Motor neuron (in vitro differentiated cells): ENCODE measurements around the gene CDS1. TPM values are rescaled to one million over a fixed set of nuclear protein-coding genes. Genes with fewer than 3 reads are reported as not detected.
"Not testable (repeated sequence)": the region's sequence is repeated elsewhere in the genome, so short reads cannot be mapped to it uniquely, and the experiment has no call there.

Experiments
- ATAC-seq, 8 experiments: fragments of 200-7000 bp; cut with Tn5 transposase; replicated peaks in 6 of 8; 2 replicates each; pipeline ENCODE4 v1.8.0; 2021; ENCODE audit warnings: mild to moderate bottlenecking in 8 of 8, moderate library complexity in 8 of 8
- H3K27ac ChIP-seq, 2 donors: fragments of 250-450 bp; sonication (Bioruptor Pico); 2 replicates each; pipeline ENCODE4 v1.9.0; 2021; ENCODE audit warnings: antibody characterized with exemption in 2 of 2, mild to moderate bottlenecking in 2 of 2, moderate library complexity in 1 of 2
- H3K4me1 ChIP-seq, 2 donors: fragments of 250-450 bp; sonication (Bioruptor Pico); replicated peaks in 1 of 2; 2 replicates each; pipeline ENCODE4 v1.6.1; 2021; ENCODE audit warnings: antibody characterized with exemption in 2 of 2, mild to moderate bottlenecking in 2 of 2, moderate library complexity in 1 of 2
- H3K4me3 ChIP-seq, 5 donors: fragments of 250-450 bp; sonication (Bioruptor Pico); 2 replicates each; pipeline ENCODE4 v1.9.0; 2021; ENCODE audit warnings: antibody characterized with exemption in 5 of 5, mild to moderate bottlenecking in 5 of 5, moderate library complexity in 4 of 5
- WGBS, 10 experiments: fragments of 450-650 bp; shearing (Covaris generic); methylation state at CpG; one replicate each; pipeline ENCODE4 v1.0.0; 2022; 5-methylcytosine and 5-hydroxymethylcytosine counted together
- in situ Hi-C, 9 experiments: fragments of 400-800 bp; cut with MboI; loops; one replicate each; pipeline ENCODE4 v1.15.0; 2021; ENCODE audit warnings: low sequenced_read_pairs in 9 of 9, low pct_unique_long_range_greater_than_20kb in 2 of 9; ENCODE audit not compliant: unreplicated experiment in 9 of 9
- total RNA-seq, 8 experiments: library from RNA; unstranded; fragments of 300-600 nt; gene quantifications; 2 replicates each; pipeline versions ENCODE4 v1.2.3 to v1.2.4, GENCODE V29; 2022

The CDS1 gene
- total RNA-seq, 8 experiments from 2014 or later, result 0.59 to 23.5 (median 3.2) TPM

DNA sequence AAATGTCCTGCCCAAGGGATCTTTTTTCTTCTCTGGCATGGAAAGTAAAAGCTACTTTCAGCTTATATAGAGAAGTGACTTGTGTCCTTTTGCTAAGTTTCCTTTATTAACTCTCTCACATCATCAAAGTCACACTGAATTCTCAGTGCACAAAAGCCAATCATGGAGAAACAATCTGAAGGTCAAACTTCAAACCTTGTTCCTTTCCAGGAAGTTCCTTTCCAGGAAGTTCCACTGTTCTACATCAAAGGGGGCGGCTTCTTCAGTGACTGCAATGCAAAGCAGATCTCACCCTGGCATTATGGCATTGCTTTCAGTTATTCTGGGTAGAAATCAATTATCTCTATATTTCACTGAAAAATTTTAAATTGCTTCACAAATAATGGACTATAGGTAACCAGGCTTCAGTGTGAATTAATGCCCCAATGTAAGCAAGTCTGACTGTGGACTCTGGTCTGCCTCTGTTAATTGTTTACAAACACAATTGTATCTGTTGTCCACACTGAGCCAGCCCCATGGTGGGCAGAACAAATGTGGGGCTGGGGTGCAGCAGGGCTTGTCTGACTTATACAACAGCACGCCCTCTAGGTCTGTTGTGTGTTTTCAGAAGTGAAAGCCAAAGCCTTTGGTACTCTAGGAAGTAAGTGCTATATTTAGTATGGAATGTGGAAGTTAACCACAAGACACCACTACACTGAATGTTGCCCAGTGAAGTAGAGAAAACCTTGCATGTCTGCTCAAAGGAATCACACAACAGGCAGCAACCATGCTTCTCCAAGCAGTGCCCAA lies 98.8 kb downstream of the CDS1 start:
- no peak overlapping the region for H3K4me3 ChIP-seq
- 80 to 100% (median 91%) methylated on average over 1 to 2 of the region's 2 CpGs; no CpG with 5 or more reads in 2 of the 10 experiments for WGBS, 10 experiments
- in situ Hi-C loops, result no loop called here
- no peaks in the 10 kb centered on the region for H3K4me1 ChIP-seq
- peak in 6 of 8 experiments; percentile 12 to 81 (median 66) for ATAC-seq
- H3K27ac ChIP-seq, result no peak overlapping the region

DNA sequence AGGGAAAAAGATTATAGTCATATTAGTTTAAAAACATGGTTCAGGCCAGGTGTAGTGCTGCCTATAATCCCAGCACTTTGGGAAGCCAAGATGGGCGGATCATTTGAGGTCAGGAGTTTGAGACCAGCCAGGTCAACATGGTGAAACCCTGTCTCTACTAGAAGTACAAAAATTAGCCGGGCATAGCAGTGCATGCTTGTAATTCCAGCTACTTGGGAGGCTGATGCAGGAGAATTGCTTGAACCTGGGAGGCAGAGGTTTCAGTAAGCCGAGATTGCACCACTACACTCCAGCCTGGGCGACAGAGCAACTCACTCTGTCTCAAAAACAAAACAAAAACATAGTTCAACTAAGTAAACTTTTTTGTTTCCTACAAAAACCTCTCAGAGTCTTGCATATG lies 99.7 kb downstream of the CDS1 start:
- in situ Hi-C loops, ATAC-seq, H3K4me1 ChIP-seq, H3K4me3 ChIP-seq, H3K27ac ChIP-seq: not testable (repeated sequence)
- 20 to 100% (median 100%) methylated on average over 1 to 4 of the region's 4 CpGs; no CpG with 5 or more reads in 1 of the 10 experiments for WGBS, 10 experiments

DNA sequence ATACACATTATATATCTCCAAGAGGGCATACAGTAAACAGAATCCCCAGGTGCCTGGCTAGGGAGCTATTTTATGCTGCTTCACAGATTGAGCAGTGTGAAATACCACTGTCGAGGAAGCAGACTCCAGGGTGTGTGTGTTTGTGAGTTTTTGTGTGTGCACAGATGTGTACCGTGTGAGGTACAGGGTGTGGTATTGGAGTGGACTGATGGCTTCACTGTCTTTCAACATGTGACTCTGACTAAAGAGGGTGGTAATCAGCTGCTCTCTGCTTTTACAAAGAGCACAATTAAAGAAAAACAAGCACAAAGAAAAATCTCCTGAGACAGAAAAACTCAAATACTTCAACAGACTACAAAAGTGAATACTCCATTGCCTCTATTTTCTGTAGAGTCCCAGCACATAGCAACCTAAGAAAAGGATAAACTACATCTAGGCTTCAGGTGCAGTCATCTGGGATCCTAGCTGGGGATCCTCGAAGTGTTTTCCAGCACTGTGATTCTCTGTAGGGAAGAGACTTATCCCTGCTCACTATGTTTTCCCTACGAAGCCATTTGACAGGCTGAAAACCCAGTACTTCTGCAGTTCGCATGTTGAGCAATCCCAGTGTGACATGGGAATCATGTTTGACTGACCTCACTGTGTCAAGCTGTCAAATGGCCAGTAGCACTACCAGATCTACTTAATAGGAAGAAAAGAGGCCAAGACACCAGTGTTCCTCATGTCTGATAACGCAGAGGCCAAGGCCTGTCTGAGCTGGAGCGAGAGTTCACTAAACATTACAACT lies 100.3 kb downstream of the CDS1 start:
- Histone ChIP-seq H3K4me1 (no peaks in the 10 kb centered on the region), H3K27ac (no peak overlapping the region), H3K4me3 (no peak overlapping the region)
- peak in 5 of 8 experiments; percentile 38 to 83 (median 62) for ATAC-seq
- in situ Hi-C loops, result no loop called here
- 14 to 94% (median 68%) methylated on average over 1 to 6 of the region's 7 CpGs; no CpG with 5 or more reads in 4 of the 10 experiments for WGBS, 10 experiments

DNA sequence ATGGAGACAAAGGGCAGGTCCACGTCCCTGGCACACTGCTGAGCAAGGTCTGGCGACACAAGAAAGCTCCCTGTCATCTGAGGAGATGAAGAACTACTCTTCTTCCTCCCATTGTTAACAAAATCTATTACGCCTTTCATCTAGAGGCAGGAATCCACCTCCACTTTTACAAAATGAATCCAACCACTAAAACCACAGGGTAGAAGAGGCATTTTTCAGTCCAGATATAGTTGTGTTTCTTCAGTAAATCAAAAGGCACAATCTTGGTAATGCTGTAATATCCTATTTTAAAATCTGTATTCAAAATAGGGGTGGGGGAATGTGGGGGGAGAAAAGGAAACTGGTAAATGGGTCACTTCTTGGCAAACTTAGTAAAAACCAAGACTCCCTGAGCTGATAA lies 101.4 kb downstream of the CDS1 start:
- in situ Hi-C loops, result no loop called here
- H3K27ac ChIP-seq, result no peak overlapping the region
- H3K4me1 ChIP-seq, result no peaks in the 10 kb centered on the region
- 78 to 100% (median 91%) methylated on average over 1 to 3 of the region's 3 CpGs; no CpG with 5 or more reads in 6 of the 10 experiments for WGBS, 10 experiments
- ATAC-seq, result no peak
- H3K4me3 ChIP-seq, result no peak overlapping the region

DNA sequence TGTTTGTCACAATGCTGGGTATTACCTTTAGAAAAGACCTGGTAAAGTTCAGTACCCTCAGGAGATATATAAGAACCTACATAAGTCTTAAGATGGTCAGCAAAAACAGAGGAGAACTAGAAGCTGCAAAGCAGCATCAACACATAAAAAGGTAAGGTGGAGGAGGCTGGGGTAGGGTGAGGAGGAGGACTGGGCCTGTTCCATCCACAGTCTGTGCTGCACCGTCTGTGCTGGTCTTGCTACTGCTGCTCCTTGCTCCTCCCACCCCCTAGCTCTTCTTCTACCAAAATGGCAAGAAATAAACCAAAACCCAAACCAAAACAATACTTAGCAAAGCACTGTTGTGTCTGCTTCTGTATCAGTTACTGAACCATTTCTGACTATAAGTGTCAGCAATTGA lies 102.2 kb downstream of the CDS1 start:
- no peak for ATAC-seq
- in situ Hi-C loops, result no loop called here
- 88% methylated on average over 1 of the region's 1 CpG; no CpG with 5 or more reads in 9 of the 10 experiments for WGBS, 10 experiments

DNA sequence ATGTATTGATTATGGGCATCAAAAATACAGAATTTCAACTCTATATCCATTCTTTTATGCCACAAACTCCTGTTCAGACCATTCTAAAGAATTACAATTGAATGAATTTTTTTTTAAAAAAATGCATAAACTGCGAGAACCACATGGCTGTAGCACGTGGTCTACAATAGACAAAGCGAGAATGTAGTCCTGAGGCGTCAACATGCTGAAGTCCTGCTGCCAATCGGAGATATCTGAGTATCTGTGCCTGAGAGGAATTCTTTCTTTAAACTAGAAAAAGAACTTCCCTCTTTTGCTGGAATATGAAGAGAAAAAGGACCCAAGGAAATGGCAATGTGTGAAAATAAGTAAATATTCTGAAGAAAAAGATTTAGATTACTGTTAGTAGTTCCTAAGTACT lies 105.7 kb downstream of the CDS1 start:
- WGBS, 10 experiments, result 86 to 100% (median 96%) methylated on average over 2 to 5 of the region's 5 CpGs
- in situ Hi-C loops, result no loop called here
- Histone ChIP-seq H3K4me1 (no peaks in the 10 kb centered on the region), H3K4me3 (no peak overlapping the region), H3K27ac (no peak overlapping the region)
- ATAC-seq, result no peak

More for the DNA sequence above, 102.2 kb downstream of the CDS1 start:
- H3K4me3 ChIP-seq, result no peak overlapping the region
- no peak overlapping the region for H3K27ac ChIP-seq
- no peaks in the 10 kb centered on the region for H3K4me1 ChIP-seq

DNA sequence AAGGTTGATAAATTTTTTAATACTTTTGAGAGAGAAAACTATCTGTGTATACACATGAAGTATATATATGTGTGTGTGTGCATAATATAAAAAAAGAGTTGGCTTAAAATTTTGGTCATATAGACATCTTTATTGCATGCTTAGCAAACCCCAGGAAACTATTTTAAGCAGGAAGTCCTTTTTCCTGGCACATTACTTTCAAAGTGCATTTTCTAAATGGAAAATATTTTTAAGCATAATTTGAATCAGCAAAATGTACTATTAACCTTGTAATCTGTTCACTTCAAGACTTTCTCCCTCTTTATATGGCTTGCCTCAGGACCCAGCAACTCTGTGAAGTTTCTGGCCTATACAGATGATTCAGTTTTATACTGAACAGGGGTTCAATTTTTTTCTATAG lies 106.3 kb downstream of the CDS1 start:
- H3K4me3 ChIP-seq, result no peak overlapping the region
- no peaks in the 10 kb centered on the region for H3K4me1 ChIP-seq
- ATAC-seq, result no peak
- in situ Hi-C loops, result no loop called here
- no peak overlapping the region for H3K27ac ChIP-seq

DNA sequence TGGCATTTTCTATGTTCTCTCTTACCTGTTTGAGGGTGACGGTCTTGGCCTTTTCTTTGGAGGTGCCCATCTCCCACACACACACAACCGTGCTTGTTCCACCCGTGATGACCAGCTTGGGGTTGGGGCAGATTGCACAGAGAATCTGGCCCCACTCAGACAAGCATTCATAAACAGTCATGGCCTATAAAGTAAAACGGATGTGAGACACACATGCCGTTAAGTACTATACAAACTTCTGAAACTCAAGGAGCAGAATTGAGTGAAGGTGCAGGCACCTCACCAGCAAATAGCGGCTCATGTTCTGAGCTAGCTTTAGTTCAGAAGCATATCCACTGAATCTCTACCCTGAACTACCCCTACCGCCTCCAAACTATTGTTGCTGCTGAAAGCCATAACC lies 107.6 kb downstream of the CDS1 start:
- no peak overlapping the region for H3K27ac ChIP-seq
- in situ Hi-C loops, result no loop called here
- 80 to 100% (median 95%) methylated on average over 1 to 6 of the region's 7 CpGs; no CpG with 5 or more reads in 1 of the 10 experiments for WGBS, 10 experiments

DNA sequence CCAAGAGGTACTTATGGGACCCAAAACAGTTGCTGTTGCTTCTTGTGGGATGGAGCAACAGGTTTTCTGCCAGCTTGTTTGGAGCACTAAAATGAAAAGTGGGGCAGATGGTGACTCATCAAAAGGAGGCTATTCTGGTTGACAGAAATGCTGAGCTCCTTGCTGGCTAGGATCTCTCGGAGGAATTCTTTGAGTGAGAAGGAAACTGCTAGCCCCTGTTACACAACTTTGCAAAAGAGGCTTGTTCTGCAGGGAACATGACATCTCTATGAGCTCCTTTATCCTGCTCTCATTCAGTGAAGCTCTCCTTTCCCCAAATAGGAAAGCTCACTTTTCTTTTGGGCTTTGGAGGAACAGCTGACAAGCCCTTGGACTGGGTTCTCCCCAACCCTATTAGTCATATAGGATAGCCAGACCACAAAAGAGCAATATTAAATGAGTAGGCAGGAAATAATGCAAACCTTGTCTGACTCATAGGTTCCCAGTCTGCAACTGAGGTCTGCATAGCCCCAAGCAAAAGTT lies 108.3 kb downstream of the CDS1 start:
- Histone ChIP-seq H3K27ac (no peak overlapping the region), H3K4me1 (no peaks in the 10 kb centered on the region), H3K4me3 (no peak overlapping the region)
- ATAC-seq, result peak in 3 of 8 experiments; percentile 63 to 97 (median 95)
- 0 to 100% (median 55%) methylated on average over 1 of the region's 1 CpG; no CpG with 5 or more reads in 6 of the 10 experiments for WGBS, 10 experiments
- in situ Hi-C loops, result no loop called here

More for the DNA sequence above, 107.6 kb downstream of the CDS1 start:
- no peak overlapping the region for H3K4me3 ChIP-seq
- H3K4me1 ChIP-seq, result no peaks in the 10 kb centered on the region
- ATAC-seq, result no peak

DNA sequence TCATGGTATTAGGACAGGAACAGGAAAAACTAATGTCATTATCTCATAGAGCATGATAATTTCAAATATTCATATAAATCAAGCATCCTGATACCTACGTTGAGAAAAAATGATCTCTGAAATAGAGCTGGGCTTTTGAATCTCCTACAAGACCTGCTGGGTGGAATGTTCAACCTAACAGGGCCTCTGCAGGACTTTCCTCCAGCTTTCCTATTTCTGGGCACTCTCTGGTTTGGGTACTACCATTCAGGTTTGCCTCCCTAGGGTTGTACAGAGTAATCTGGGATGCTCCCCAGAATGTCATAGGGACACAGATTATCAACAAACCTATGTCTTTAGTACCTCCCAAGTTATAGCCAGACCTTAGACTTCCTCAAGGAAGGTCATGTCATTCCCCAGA lies 108.9 kb downstream of the CDS1 start:
- in situ Hi-C loops, result no loop called here
- no peak for ATAC-seq
- no peak overlapping the region for H3K4me3 ChIP-seq
- no peaks in the 10 kb centered on the region for H3K4me1 ChIP-seq
- 11 to 100% (median 75%) methylated on average over 1 of the region's 1 CpG; no CpG with 5 or more reads in 4 of the 10 experiments for WGBS, 10 experiments
- no peak overlapping the region for H3K27ac ChIP-seq

DNA sequence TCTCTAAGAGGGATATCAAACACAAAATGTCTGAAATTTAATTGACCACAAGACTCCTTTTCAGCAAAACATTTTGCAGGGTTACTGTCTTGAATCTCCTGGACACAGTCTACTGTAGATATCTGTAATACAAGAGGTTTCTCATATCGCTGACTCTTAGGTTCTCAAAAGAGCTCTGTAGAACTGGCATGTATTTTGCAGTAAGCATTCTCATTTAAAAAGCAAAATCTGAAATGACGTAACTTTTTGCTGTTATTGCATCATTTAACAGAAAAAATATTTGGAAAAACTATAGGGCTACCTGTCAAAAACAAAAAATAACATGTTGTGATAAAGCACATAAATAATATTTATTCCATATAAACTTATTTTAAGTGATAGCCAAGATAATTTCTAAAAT lies 114.2 kb downstream of the CDS1 start:
- in situ Hi-C loops, result no loop called here
- no peak for ATAC-seq
- no peak overlapping the region for H3K27ac ChIP-seq
- no peaks in the 10 kb centered on the region for H3K4me1 ChIP-seq
- no peak overlapping the region for H3K4me3 ChIP-seq
- 83 to 100% (median 100%) methylated on average over 1 to 2 of the region's 2 CpGs for WGBS, 10 experiments

DNA sequence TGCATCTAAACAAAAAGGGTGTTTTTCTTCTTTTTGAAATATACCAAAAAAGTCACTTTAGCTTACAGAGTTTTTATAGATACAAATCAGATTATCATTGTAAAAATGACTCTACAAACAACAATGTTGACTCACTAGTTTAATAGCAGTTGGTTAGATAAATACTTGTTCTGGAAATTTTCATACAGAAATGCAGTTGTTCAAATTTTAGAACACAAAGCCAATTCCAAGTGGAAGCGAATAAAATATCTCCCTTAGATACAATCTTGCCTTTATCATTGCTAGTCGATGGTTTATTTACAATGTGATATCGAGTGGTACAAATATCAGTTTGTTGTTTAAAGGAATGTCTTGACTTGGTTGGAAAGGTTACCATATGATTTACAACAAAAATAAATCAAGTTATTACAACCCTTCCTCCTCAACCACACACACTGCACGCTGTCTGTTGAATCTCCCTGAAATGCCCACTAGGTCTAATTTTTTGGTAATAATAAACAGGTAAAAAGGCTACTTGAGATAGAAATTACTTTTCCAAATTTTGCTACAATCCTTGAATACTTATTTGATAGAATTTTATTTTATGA lies 114.8 kb downstream of the CDS1 start:
- Histone ChIP-seq H3K4me3 (no peak overlapping the region), H3K27ac (no peak overlapping the region), H3K4me1 (no peaks in the 10 kb centered on the region)
- ATAC-seq, result no peak
- WGBS, 10 experiments, result 90 to 100% (median 97%) methylated on average over 1 to 4 of the region's 4 CpGs
- in situ Hi-C loops, result no loop called here
